ENCODE measurements around the gene ACOT8. TPM values are rescaled to one million over a fixed set of nuclear protein-coding genes. Genes with fewer than 3 reads are reported as not detected.
A peak's percentile ranks its signal among the peaks of the same experiment; 100 is the strongest.
"Not testable (repeated sequence)": the region's sequence is repeated elsewhere in the genome, so short reads cannot be mapped to it uniquely, and the experiment has no call there.

ACOT8 gene
- total RNA-seq, 1 experiment from 2014 or later = 38.1 TPM

DNA sequence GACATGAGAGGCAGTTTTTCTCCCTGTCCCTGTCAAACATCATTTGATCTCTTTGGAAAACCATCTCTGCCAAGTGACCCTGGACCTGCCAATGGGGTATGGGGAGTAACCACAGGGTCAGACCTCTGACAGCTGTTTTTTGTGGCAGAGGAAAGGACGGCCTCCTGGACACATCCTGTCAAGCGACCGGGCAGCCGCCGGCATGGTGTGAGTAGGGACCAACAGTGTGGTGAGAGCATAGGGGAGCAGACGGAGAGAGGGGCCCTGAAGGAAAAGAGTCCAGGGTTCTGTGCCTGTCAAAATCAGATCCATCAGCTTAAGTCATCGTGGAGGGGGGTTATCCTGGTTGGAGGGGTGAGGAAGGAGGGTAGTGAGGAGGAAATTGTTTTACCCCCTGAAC is 55.3 kb downstream of the ACOT8 start:
- CTCF ChIA-PET = no interaction called here
- POLR2A ChIA-PET = no interaction called here
- no peak for TF ChIP-seq ERG (CRISPR knock-in tag; IDR thresholded peaks at IDR 0.05)
- TF ChIP-seq ZNF263 (CRISPR knock-in tag; IDR thresholded peaks at IDR 0.05; ENCODE audit: low read depth) = no peak
- TF ChIP-seq MXD4 (CRISPR knock-in tag; IDR thresholded peaks at IDR 0.05; ENCODE audit: borderline replicate concordance) = no peak
- TF ChIP-seq ZNF232 (CRISPR knock-in tag; IDR thresholded peaks at IDR 0.05) = no peak
- TF ChIP-seq TCF7 (CRISPR knock-in tag; IDR thresholded peaks at IDR 0.05; ENCODE audit: low read depth) = no peak
- no peak for TF ChIP-seq MYBL2 (CRISPR knock-in tag; IDR thresholded peaks at IDR 0.05)
- no peak for TF ChIP-seq ZBTB21 (CRISPR knock-in tag; IDR thresholded peaks at IDR 0.05; ENCODE audit: borderline replicate concordance)
- TF ChIP-seq, protein P1, sequence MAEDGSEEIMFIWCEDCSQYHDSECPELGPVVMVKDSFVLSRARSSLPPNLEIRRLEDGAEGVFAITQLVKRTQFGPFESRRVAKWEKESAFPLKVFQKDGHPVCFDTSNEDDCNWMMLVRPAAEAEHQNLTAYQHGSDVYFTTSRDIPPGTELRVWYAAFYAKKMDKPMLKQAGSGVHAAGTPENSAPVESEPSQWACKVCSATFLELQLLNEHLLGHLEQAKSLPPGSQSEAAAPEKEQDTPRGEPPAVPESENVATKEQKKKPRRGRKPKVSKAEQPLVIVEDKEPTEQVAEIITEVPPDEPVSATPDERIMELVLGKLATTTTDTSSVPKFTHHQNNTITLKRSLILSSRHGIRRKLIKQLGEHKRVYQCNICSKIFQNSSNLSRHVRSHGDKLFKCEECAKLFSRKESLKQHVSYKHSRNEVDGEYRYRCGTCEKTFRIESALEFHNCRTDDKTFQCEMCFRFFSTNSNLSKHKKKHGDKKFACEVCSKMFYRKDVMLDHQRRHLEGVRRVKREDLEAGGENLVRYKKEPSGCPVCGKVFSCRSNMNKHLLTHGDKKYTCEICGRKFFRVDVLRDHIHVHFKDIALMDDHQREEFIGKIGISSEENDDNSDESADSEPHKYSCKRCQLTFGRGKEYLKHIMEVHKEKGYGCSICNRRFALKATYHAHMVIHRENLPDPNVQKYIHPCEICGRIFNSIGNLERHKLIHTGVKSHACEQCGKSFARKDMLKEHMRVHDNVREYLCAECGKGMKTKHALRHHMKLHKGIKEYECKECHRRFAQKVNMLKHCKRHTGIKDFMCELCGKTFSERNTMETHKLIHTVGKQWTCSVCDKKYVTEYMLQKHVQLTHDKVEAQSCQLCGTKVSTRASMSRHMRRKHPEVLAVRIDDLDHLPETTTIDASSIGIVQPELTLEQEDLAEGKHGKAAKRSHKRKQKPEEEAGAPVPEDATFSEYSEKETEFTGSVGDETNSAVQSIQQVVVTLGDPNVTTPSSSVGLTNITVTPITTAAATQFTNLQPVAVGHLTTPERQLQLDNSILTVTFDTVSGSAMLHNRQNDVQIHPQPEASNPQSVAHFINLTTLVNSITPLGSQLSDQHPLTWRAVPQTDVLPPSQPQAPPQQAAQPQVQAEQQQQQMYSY (CRISPR knock-in tag; IDR thresholded peaks at IDR 0.05) = no peak
- TF ChIP-seq KAT7 (CRISPR knock-in tag; IDR thresholded peaks at IDR 0.05; ENCODE audit: borderline replicate concordance) = no peak
- TF ChIP-seq PRRX2 (CRISPR knock-in tag; IDR thresholded peaks at IDR 0.05) = no peak
- peaks cover 4% of the 10 kb centered on the region; the same call in 1 of the 2 replicates for H3K4me1 Mint-ChIP-seq
- H3K36me3 Mint-ChIP-seq = peaks cover 29% of the 10 kb centered on the region
- no peaks in the 10 kb centered on the region for H3K9me3 Mint-ChIP-seq
- ATAC-seq = no peak
- no peak for DNase-seq (ENCODE audit: low spot score)
- no peak overlapping the region for H3K27ac Mint-ChIP-seq
- H3K4me3 Mint-ChIP-seq = no peak overlapping the region
- H3K27me3 Mint-ChIP-seq (ENCODE audit: low read depth) = no peaks in the 10 kb centered on the region

GRCh38 chr20:45798935-45799642 is 58.1 kb downstream of the ACOT8 start:
- no peak overlapping the region for H3K4me3 Mint-ChIP-seq

GRCh38 chr20:45797955-45798354 is 59.2 kb downstream of the ACOT8 start:
- DNase-seq (ENCODE audit: low spot score); H3K27ac Mint-ChIP-seq; H3K4me1 Mint-ChIP-seq; H3K27me3 Mint-ChIP-seq (ENCODE audit: low read depth); H3K9me3 Mint-ChIP-seq; H3K4me3 Mint-ChIP-seq; POLR2A ChIA-PET; ATAC-seq: not testable (repeated sequence)
- CTCF ChIA-PET = interaction anchor here (2.1 to 2.2 kb wide), 2 partner anchors 27 to 36 kb away, joined by 7 to 17 read pairs; partner anchors contain the start of gene SNX21
- peaks cover 34% of the 10 kb centered on the region for H3K36me3 Mint-ChIP-seq

More at GRCh38 chr20:45798935-45799642, 58.1 kb downstream of the ACOT8 start:
- Mint-ChIP-seq H3K9me3 (no peaks in the 10 kb centered on the region), H3K4me1 (peaks cover 4% of the 10 kb centered on the region; the same call in 1 of the 2 replicates), H3K27me3 (ENCODE audit: low read depth) (no peaks in the 10 kb centered on the region), H3K27ac (no peak overlapping the region), H3K36me3 (peaks cover 33% of the 10 kb centered on the region)
- ChIA-PET POLR2A (interaction anchor here (1.4 kb wide), 2 partner anchors 14 to 135 kb away, joined by 3 to 4 read pairs; partner anchors contain the start of genes PCIF1 and UBE2C), CTCF (interaction anchor here (0.6 to 2.2 kb wide), 25 partner anchors 10 to 261 kb away, joined by 3 to 17 read pairs (median 4); partner anchors contain the start of genes ACOT8, CTSA, NEURL2 and PCIF1)
- DNase-seq (ENCODE audit: low spot score) (peak; percentile 75), ATAC-seq (peak; percentile 99)
- TF ChIP-seq CTCF (IDR thresholded peaks at IDR 0.05) = peak; percentile 64
- no peak for TF ChIP-seq ZNF423 (CRISPR knock-in tag; IDR thresholded peaks at IDR 0.05)

- POLR2A ChIA-PET; DNase-seq (ENCODE audit: low spot score); ATAC-seq; H3K27ac Mint-ChIP-seq; CTCF ChIA-PET; H3K4me1 Mint-ChIP-seq; H3K4me3 Mint-ChIP-seq; H3K9me3 Mint-ChIP-seq; H3K27me3 Mint-ChIP-seq (ENCODE audit: low read depth): not testable (repeated sequence)
- peaks cover 35% of the 10 kb centered on the region for H3K36me3 Mint-ChIP-seq
Measured at GRCh38 chr20:45797510-45797909, 59.7 kb downstream of the ACOT8 start.
